ENCODE measurements around the gene SMCO2.

The SMCO2 gene

DNA sequence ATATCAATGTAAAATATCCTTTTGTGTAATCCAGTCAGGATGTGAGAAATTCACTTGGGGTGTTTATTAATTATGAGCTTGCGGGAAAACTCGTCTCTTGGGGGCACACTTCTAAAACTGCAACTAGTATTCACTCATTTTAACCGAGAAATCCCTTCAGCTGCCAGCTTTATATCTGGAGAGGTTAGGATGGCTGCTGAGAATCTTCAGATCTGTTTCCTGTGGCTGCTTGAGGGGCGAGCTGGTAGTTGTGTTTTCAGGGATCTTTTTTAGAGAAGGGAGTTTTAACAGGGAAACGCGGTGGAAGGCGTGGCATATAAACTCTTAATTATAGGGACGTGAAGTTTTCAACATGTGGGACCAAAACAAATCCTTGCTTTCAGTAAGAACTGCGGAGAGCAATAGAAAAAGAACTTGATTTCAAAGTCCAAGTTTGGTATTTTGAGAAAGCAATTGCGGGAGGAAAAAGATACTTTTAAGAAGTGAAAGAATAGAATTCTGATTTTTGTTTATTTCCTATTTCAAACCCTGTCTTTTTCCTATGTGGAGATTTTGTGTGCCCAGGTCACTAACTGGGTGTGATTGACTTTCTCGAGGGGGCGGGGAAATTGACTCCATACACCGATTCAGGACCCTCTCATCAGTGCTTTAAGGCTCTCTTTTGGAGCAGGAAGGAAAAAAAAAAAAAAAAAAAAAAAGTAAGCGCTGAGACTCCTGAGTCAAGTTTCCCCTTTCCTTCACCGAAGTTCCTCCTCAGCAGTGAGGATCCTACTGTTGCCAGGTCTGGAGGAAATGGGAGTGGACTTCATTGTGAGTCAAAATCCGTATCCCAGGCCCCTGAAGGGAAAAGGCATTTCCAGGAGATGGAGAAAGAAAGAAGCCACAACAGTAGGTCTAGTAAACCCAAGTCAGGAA, 78.6 kb downstream of the SMCO2 start:
- Histone ChIP-seq H3K4me3 (peak overlapping the region; percentile 91), H3K36me3 (ENCODE audit: insufficient read depth, low read length) (no peaks in the 10 kb centered on the region), H3K9ac (ENCODE audit: insufficient read length) (peak overlapping the region; percentile 80), H3K27ac (no peak overlapping the region), H3K9me3 (ENCODE audit: low read depth, low read length) (no peaks in the 10 kb centered on the region)
- DNase-seq (ENCODE audit: low read depth, low spot score), result no peak
- TF ChIP-seq EZH2 (IDR thresholded peaks at IDR 0.05) (no peak), FOXP2 (optimal IDR thresholded peaks at IDR 0.05; ENCODE audit: control extremely low read depth, extremely low read length, insufficient read depth) (no peak), POLR2AphosphoS5 (IDR thresholded peaks at IDR 0.05; ENCODE audit: borderline replicate concordance, low read depth, low read length) (no peak)

DNA sequence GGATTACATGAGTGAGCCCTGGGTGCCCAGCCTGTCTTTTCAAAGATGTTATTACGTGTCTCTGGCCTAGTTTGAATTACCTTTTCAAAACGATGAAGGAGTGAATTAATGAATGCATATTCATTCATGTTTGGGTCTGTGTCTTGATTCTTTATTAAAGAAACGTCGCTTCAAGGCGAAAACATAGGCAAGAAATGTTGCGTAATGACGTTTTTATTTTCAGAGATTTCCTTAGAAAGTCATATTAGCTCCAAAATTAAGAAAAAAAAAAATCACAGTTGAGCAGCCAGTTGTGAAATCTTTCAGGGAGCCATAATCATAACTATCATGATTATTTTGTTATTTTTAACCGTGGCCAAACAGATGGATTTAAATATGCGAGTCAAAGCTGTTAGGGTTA, 81.0 kb downstream of the SMCO2 start:
- no peak overlapping the region for H3K27ac ChIP-seq
- DNase-seq (ENCODE audit: low read depth, low spot score), result no peak
- H3K9ac ChIP-seq (ENCODE audit: insufficient read length), result no peak overlapping the region
- no peaks in the 10 kb centered on the region for H3K36me3 ChIP-seq (ENCODE audit: insufficient read depth, low read length)
- no peak for TF ChIP-seq EZH2 (IDR thresholded peaks at IDR 0.05)
- TF ChIP-seq FOXP2 (optimal IDR thresholded peaks at IDR 0.05; ENCODE audit: control extremely low read depth, extremely low read length, insufficient read depth), result no peak
- no peak for TF ChIP-seq POLR2AphosphoS5 (IDR thresholded peaks at IDR 0.05; ENCODE audit: borderline replicate concordance, low read depth, low read length)
- H3K9me3 ChIP-seq (ENCODE audit: low read depth, low read length), result no peaks in the 10 kb centered on the region
- H3K4me3 ChIP-seq, result no peak overlapping the region

- no peak for TF ChIP-seq EZH2 (IDR thresholded peaks at IDR 0.05)
- TF ChIP-seq FOXP2 (optimal IDR thresholded peaks at IDR 0.05; ENCODE audit: control extremely low read depth, extremely low read length, insufficient read depth), result no peak
- no peak for TF ChIP-seq POLR2AphosphoS5 (IDR thresholded peaks at IDR 0.05; ENCODE audit: borderline replicate concordance, low read depth, low read length)
- H3K36me3 ChIP-seq (ENCODE audit: insufficient read depth, low read length), result no peaks in the 10 kb centered on the region
- no peaks in the 10 kb centered on the region for H3K9me3 ChIP-seq (ENCODE audit: low read depth, low read length)
- DNase-seq (ENCODE audit: low read depth, low spot score), result no peak
- no peak overlapping the region for H3K27ac ChIP-seq
- H3K4me3 ChIP-seq, result no peak overlapping the region
- no peak overlapping the region for H3K9ac ChIP-seq (ENCODE audit: insufficient read length)
Observed at GRCh38 chr12:27528788-27529187, 82.3 kb downstream of the SMCO2 start.

DNA sequence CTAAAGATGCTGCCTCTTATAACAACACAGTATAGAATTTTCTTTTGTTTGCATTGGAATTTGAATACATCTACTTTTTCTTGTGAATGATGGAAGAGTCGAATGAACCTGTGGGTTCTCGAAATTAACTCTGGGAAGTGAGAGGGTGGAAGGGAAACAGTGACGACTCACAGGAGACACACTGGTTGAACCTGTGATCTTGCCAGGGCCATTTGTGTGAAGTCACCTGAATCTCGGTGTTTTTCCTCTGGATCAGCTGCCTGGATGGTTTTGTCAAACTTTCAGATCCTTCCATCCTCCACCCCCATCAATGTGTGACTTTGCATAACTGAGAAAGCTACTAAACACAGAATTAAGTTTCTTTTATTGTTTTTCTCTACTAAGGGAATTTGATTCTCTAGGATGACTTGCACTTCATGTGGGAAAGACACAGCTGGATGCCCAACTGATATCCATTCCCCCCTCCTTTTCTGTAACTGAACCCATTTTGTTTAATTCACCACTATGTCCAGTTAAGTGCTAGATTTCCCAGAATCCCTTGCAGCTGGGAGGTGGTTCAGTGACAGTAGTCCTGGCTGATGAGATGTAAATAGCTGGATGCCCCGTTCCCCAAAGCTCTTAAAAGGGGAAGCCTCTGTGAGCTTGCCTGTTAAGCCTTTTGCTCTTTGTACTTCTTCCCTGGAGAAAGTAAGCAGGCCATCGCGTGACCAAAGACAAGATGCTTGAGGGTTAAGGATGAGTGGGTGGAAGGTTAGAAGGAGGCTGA, 83.8 kb downstream of the SMCO2 start:
- Histone ChIP-seq H3K9ac (ENCODE audit: insufficient read length) (no peak overlapping the region), H3K9me3 (ENCODE audit: low read depth, low read length) (no peaks in the 10 kb centered on the region), H3K4me3 (no peak overlapping the region), H3K27ac (no peak overlapping the region), H3K36me3 (ENCODE audit: insufficient read depth, low read length) (no peaks in the 10 kb centered on the region)
- no peak for DNase-seq (ENCODE audit: low read depth, low spot score)
- TF ChIP-seq EZH2 (IDR thresholded peaks at IDR 0.05) (no peak), POLR2AphosphoS5 (IDR thresholded peaks at IDR 0.05; ENCODE audit: borderline replicate concordance, low read depth, low read length) (no peak), FOXP2 (optimal IDR thresholded peaks at IDR 0.05; ENCODE audit: control extremely low read depth, extremely low read length, insufficient read depth) (no peak)

- H3K27ac ChIP-seq, result no peak overlapping the region
- TF ChIP-seq FOXP2 (optimal IDR thresholded peaks at IDR 0.05; ENCODE audit: control extremely low read depth, extremely low read length, insufficient read depth), result no peak
- TF ChIP-seq EZH2 (IDR thresholded peaks at IDR 0.05), result no peak
- TF ChIP-seq POLR2AphosphoS5 (IDR thresholded peaks at IDR 0.05; ENCODE audit: borderline replicate concordance, low read depth, low read length), result no peak
- H3K4me3 ChIP-seq, result no peak overlapping the region
- no peak overlapping the region for H3K9ac ChIP-seq (ENCODE audit: insufficient read length)
- H3K9me3 ChIP-seq (ENCODE audit: low read depth, low read length), result no peaks in the 10 kb centered on the region
- no peaks in the 10 kb centered on the region; the same call in 1 of the 2 replicates for H3K36me3 ChIP-seq (ENCODE audit: insufficient read depth, low read length)
- no peak for DNase-seq (ENCODE audit: low read depth, low spot score)
Observed at GRCh38 chr12:27531896-27532295, 85.4 kb downstream of the SMCO2 start.

GRCh38 chr12:27534060-27534764, 87.7 kb downstream of the SMCO2 start:
- no peak overlapping the region for H3K4me3 ChIP-seq
- H3K36me3 ChIP-seq (ENCODE audit: insufficient read depth, low read length), result no peaks in the 10 kb centered on the region; the same call in 1 of the 2 replicates
- H3K27ac ChIP-seq, result no peak overlapping the region
- TF ChIP-seq FOXP2 (optimal IDR thresholded peaks at IDR 0.05; ENCODE audit: control extremely low read depth, extremely low read length, insufficient read depth) (no peak), EZH2 (IDR thresholded peaks at IDR 0.05) (no peak), POLR2AphosphoS5 (IDR thresholded peaks at IDR 0.05; ENCODE audit: borderline replicate concordance, low read depth, low read length) (no peak)
- no peak for DNase-seq (ENCODE audit: low read depth, low spot score)
- H3K9me3 ChIP-seq (ENCODE audit: low read depth, low read length), result no peaks in the 10 kb centered on the region
- no peak overlapping the region for H3K9ac ChIP-seq (ENCODE audit: insufficient read length)

GRCh38 chr12:27534765-27535161, 88.2 kb downstream of the SMCO2 start:
- no peaks in the 10 kb centered on the region for H3K9me3 ChIP-seq (ENCODE audit: low read depth, low read length)
- no peak for DNase-seq (ENCODE audit: low read depth, low spot score)
- H3K27ac ChIP-seq, result no peak overlapping the region
- no peak overlapping the region for H3K4me3 ChIP-seq
- H3K36me3 ChIP-seq (ENCODE audit: insufficient read depth, low read length), result no peaks in the 10 kb centered on the region; the same call in 1 of the 2 replicates
- no peak overlapping the region for H3K9ac ChIP-seq (ENCODE audit: insufficient read length)
- TF ChIP-seq FOXP2 (optimal IDR thresholded peaks at IDR 0.05; ENCODE audit: control extremely low read depth, extremely low read length, insufficient read depth), result no peak
- no peak for TF ChIP-seq POLR2AphosphoS5 (IDR thresholded peaks at IDR 0.05; ENCODE audit: borderline replicate concordance, low read depth, low read length)
- TF ChIP-seq EZH2 (IDR thresholded peaks at IDR 0.05), result no peak

DNA sequence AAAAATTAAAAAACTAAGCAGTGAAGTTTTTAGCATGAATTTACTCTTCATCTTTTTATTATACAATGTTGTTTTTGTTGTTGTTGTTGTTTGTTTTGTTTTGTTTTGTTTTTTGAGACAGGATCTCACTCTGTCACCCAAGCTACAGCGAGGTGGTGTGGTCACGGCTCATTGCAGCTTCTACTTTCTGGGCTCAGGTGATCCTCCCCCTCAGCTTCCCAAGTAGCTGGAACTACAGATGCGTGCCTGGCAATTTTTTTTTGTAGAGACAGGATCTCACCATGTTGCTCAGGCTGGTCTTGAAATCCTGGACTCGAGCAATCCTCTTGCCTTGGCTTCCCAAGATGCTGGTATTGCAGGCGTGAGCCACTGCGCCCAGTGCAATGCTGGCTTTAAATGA, 88.8 kb downstream of the SMCO2 start:
- no peaks in the 10 kb centered on the region for H3K9me3 ChIP-seq (ENCODE audit: low read depth, low read length)
- DNase-seq (ENCODE audit: low read depth, low spot score), result no peak
- H3K27ac ChIP-seq, result no peak overlapping the region
- no peaks in the 10 kb centered on the region; the same call in 1 of the 2 replicates for H3K36me3 ChIP-seq (ENCODE audit: insufficient read depth, low read length)
- H3K4me3 ChIP-seq, result no peak overlapping the region
- TF ChIP-seq FOXP2 (optimal IDR thresholded peaks at IDR 0.05; ENCODE audit: control extremely low read depth, extremely low read length, insufficient read depth) (no peak), EZH2 (IDR thresholded peaks at IDR 0.05) (no peak), POLR2AphosphoS5 (IDR thresholded peaks at IDR 0.05; ENCODE audit: borderline replicate concordance, low read depth, low read length) (no peak)
- no peak overlapping the region for H3K9ac ChIP-seq (ENCODE audit: insufficient read length)

Measured in SK-N-MC (cell line).